A673 (cell line): Measurements from ENCODE around the gene STX4. TPM values are rescaled to one million over a fixed set of nuclear protein-coding genes. Genes with fewer than 3 reads are reported as not detected.

Experiments used
- BruUV-seq: library from RNA; stranded (reverse); fragments of 400-500 nt; replicated peaks from 2 replicates; lab custom pipeline; 2021; lab: Mats Ljungman, UMichigan
- CTCF ChIA-PET: fragments of 300-600 bp; sonication (Branson Sonifier 250); formaldehyde crosslinking; loops from one replicate; lab custom pipeline; 2022; ENCODE audit warnings: antibody characterized with exemption; lab: Charles Lee
- POLR2A ChIA-PET: fragments of 300-600 bp; sonication (Branson Sonifier 250); formaldehyde crosslinking; loops from one replicate; lab custom pipeline; 2022; ENCODE audit warnings: antibody characterized with exemption; ENCODE audit not compliant: low non-redundant PET; lab: Charles Lee
- DNase-seq: peaks from one replicate; pipeline ENCODE4 v3.0.0-alpha.2; 2015; ENCODE audit warnings: low spot score
- H3K27ac ChIP-seq: fragments of 200-600 bp; sonication (generic); 2 replicates; pipeline ENCODE4 v1.5.1; 2016; ENCODE audit warnings: mixed run types, low read depth, mild to moderate bottlenecking, mixed read lengths, antibody characterized with exemption, low read length; ENCODE audit not compliant: poor library complexity, severe bottlenecking
- H3K27me3 ChIP-seq: fragments of 200-600 bp; sonication (generic); replicated peaks from 2 replicates; pipeline ENCODE4 v1.6.1; 2017; ENCODE audit warnings: mixed run types, low read depth, mild to moderate bottlenecking, mixed read lengths, antibody characterized with exemption, low read length; ENCODE audit not compliant: insufficient read depth, poor library complexity
- H3K36me3 ChIP-seq: fragments of 200-600 bp; sonication (generic); 2 replicates; pipeline ENCODE4 v1.6.1; 2016; ENCODE audit warnings: mixed run types, mild to moderate bottlenecking, mixed read lengths, antibody characterized with exemption, low read length; ENCODE audit not compliant: insufficient read depth, poor library complexity, severe bottlenecking
- H3K4me1 ChIP-seq: fragments of 200-600 bp; sonication (generic); 2 replicates; pipeline ENCODE4 v1.6.1; 2017; ENCODE audit warnings: mixed run types, mild to moderate bottlenecking, mixed read lengths, antibody characterized with exemption, low read length; ENCODE audit not compliant: insufficient read depth, poor library complexity, severe bottlenecking
- H3K4me3 ChIP-seq: fragments of 200-600 bp; sonication (generic); 2 replicates; pipeline ENCODE4 v1.5.1; 2016; ENCODE audit warnings: low read depth, mixed run types, mild to moderate bottlenecking, mixed read lengths, low read length; ENCODE audit not compliant: poor library complexity, severe bottlenecking
- H3K9me3 ChIP-seq: fragments of 200-600 bp; sonication (generic); 2 replicates; pipeline ENCODE4 v1.6.1; 2016; ENCODE audit warnings: mixed run types, low read depth, mild to moderate bottlenecking, mixed read lengths, antibody characterized with exemption, low read length; ENCODE audit not compliant: poor library complexity, severe bottlenecking
- EZH2 ChIP-seq: fragments of 200-600 bp; sonication (generic); IDR thresholded peaks from 2 replicates; pipeline ENCODE4 v1.6.1; 2017; ENCODE audit warnings: borderline replicate concordance, low read depth, mild to moderate bottlenecking, mixed read lengths, antibody characterized with exemption, low read length; ENCODE audit not compliant: poor library complexity, severe bottlenecking
- intact Hi-C: fragments of 100-400 bp; cut with micrococcal nuclease; formaldehyde crosslinking; loops from one replicate; pipeline ENCODE4 v1.10.0; 2022; ENCODE audit not compliant: unreplicated experiment
- total RNA-seq: library from RNA; stranded (reverse); gene quantifications from 2 replicates; pipeline ENCODE4 v1.2.3, GENCODE V29; 2021
- TF ChIP-seq, protein P1 (sequence below): fragments of 300-800, 200-600 bp; sonication (generic); conservative IDR thresholded peaks from 2 replicates; pipeline ENCODE4 v1.5.1; 2017; ENCODE audit warnings: low read depth, mild to moderate bottlenecking, antibody characterized with exemption, low read length, moderate library complexity, mixed read lengths

STX4 gene
- total RNA-seq, 1 experiment from 2014 or later, result 31.2 TPM

DNA sequence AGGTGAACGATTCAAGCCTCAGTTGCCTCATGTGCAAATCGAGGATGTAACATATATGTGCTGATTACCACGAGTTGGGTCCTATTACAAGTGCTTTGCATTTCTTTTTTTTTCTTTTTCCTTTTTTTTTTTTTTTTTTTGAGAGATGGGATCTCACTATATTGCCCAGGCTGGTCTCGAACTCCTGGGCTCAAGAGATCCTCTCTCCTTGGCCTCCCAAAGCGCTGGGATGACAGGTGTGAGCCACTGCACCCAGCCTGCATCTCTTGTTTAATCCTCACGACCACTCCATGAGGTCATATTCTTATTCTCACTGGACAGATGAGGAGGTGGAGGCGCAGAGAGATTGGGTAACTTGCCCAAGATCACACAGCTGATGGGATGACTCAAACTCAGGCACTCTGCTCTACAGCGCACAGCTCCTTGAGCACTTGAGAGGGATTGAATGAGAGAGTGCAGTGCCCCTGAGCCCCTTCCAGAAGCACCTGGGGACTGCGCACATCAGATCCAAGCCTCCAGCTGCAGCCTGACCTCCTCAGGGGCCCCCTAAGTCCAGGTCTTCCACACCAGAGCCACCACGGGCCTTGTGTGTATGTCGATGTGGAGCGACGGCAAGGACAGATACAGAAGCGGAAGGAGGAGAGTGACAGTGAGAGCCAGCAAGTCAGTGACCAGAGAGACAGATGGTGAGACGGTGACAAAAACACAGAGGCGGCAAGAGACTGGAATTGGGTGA, 27.8 kb upstream of the STX4 start:
- Histone ChIP-seq H3K27ac (no peak overlapping the region), H3K27me3 (peaks cover 8% of the 10 kb centered on the region), H3K4me3 (no peak overlapping the region), H3K4me1 (no peaks in the 10 kb centered on the region), H3K9me3 (no peaks in the 10 kb centered on the region), H3K36me3 (no peaks in the 10 kb centered on the region)
- BruUV-seq, result no TSS peak
- POLR2A ChIA-PET, result no interaction called here
- no peak for DNase-seq
- intact Hi-C loops, result no loop called here
- CTCF ChIA-PET, result no interaction called here
- TF ChIP-seq, protein P1, sequence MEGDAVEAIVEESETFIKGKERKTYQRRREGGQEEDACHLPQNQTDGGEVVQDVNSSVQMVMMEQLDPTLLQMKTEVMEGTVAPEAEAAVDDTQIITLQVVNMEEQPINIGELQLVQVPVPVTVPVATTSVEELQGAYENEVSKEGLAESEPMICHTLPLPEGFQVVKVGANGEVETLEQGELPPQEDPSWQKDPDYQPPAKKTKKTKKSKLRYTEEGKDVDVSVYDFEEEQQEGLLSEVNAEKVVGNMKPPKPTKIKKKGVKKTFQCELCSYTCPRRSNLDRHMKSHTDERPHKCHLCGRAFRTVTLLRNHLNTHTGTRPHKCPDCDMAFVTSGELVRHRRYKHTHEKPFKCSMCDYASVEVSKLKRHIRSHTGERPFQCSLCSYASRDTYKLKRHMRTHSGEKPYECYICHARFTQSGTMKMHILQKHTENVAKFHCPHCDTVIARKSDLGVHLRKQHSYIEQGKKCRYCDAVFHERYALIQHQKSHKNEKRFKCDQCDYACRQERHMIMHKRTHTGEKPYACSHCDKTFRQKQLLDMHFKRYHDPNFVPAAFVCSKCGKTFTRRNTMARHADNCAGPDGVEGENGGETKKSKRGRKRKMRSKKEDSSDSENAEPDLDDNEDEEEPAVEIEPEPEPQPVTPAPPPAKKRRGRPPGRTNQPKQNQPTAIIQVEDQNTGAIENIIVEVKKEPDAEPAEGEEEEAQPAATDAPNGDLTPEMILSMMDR, result no peak
- no peak for TF ChIP-seq EZH2

DNA sequence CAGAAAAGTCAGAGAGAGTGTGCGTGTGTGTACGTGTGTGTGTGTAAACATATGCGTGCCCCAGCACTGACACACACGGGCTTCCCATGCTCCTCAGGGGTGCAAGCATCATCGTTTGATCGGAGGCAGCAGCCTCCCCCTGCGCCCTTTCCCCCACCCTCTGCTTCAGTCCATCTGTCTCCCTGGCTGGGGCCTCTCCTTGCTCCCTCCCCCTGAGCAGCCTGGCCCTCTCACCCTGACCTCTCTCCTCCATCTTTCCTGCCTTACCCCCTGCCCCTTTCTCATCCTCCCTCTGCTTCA, 27.3 kb upstream of the STX4 start:
- Histone ChIP-seq H3K27me3 (peaks cover 12% of the 10 kb centered on the region), H3K36me3 (no peaks in the 10 kb centered on the region), H3K4me1 (no peaks in the 10 kb centered on the region), H3K9me3 (no peaks in the 10 kb centered on the region), H3K4me3 (no peak overlapping the region), H3K27ac (no peak overlapping the region)
- POLR2A ChIA-PET, result no interaction called here
- no peak for TF ChIP-seq EZH2
- TF ChIP-seq, protein P1, result no peak
- DNase-seq, result no peak
- CTCF ChIA-PET, result no interaction called here
- intact Hi-C loops, result no loop called here
- no TSS peak for BruUV-seq

DNA sequence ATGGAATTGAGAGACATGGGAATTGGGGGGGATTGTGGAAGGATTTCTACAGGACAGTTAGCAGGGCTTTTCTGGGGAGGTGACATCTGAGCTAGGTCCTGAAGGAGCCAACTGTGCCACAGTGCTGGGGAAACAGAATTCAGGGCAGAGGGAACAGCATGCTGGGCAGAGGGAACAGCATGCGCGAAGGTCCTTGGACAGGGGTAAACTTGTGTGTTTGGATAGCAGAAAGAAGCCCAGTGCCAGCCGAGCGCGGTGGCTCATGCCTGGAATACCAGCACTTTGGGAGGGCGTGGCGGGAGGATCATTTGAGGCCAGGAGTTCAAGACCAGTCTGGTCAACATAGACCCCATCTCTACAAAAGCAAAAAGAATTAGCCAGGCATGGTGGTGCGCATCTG, 26.8 kb upstream of the STX4 start:
- no peaks in the 10 kb centered on the region for H3K9me3 ChIP-seq
- CTCF ChIA-PET, result no interaction called here
- BruUV-seq, result no TSS peak

More for the DNA sequence above, 26.8 kb upstream of the STX4 start:
- no peak for DNase-seq
- H3K27me3 ChIP-seq, result peaks cover 17% of the 10 kb centered on the region
- no peaks in the 10 kb centered on the region for H3K36me3 ChIP-seq
- no peak overlapping the region for H3K27ac ChIP-seq
- H3K4me1 ChIP-seq, result no peaks in the 10 kb centered on the region
- H3K4me3 ChIP-seq, result no peak overlapping the region
- TF ChIP-seq, protein P1, result no peak
- TF ChIP-seq EZH2, result no peak
- POLR2A ChIA-PET, result no interaction called here
- intact Hi-C loops, result no loop called here
